ENCODE data around the gene QPCTL.

Gene QPCTL

GRCh38 chr19:45692187-45693105 is at the start of gene QPCTL:
QPCTL (plus strand) TSS chr19:45692666; CDS start chr19:45692704, 38 bp downstream.
- DNase-seq = peak; percentile 95

- peak; percentile 96 for DNase-seq
Measured at GRCh38 chr19:45643024-45643926, 49.2 kb upstream of the QPCTL start.

- no peak for DNase-seq
Measured at GRCh38 chr19:45643927-45644771, 48.3 kb upstream of the QPCTL start.

GRCh38 chr19:45645068-45645630 is 47.3 kb upstream of the QPCTL start:
- no peak for DNase-seq

GRCh38 chr19:45645631-45646344 is 46.7 kb upstream of the QPCTL start:
- DNase-seq = peak; percentile 80

GRCh38 chr19:45646345-45646698 is 46.1 kb upstream of the QPCTL start:
- no peak for DNase-seq

GRCh38 chr19:45650722-45651121 is 41.7 kb upstream of the QPCTL start:
- no peak for DNase-seq

- no peak for DNase-seq
Measured at GRCh38 chr19:45653634-45654033, 38.8 kb upstream of the QPCTL start.

GRCh38 chr19:45655073-45655472 is 37.4 kb upstream of the QPCTL start:
- DNase-seq = no peak

GRCh38 chr19:45657520-45658167 is 34.8 kb upstream of the QPCTL start:
- no peak for DNase-seq

GRCh38 chr19:45659096-45659729 is 33.3 kb upstream of the QPCTL start:
- no peak for DNase-seq

- DNase-seq = no peak
Measured at GRCh38 chr19:45660636-45661035, 31.8 kb upstream of the QPCTL start.

GRCh38 chr19:45663800-45664199 is 28.7 kb upstream of the QPCTL start:
- no peak for DNase-seq

GRCh38 chr19:45664575-45664974 is 27.9 kb upstream of the QPCTL start:
- no peak for DNase-seq

- peak; percentile 64 for DNase-seq
Measured at GRCh38 chr19:45667620-45668341, 24.7 kb upstream of the QPCTL start, which contains the start of gene GIPR. GIPR (plus strand) TSS chr19:45668221; CDS start chr19:45669521, 1,300 bp downstream.

GRCh38 chr19:45668342-45668871 is 24.1 kb upstream of the QPCTL start:
- DNase-seq = peak; percentile 44

- peak; percentile 57 for DNase-seq
Measured at GRCh38 chr19:45670670-45671453, 21.6 kb upstream of the QPCTL start.

- DNase-seq = no peak
Measured at GRCh38 chr19:45674946-45675345, 17.5 kb upstream of the QPCTL start.

GRCh38 chr19:45676851-45677263 is 15.6 kb upstream of the QPCTL start:
- peak; percentile 62 for DNase-seq

All from stimulated activated CD4-positive, alpha-beta T cell treated with anti-CD3 and anti-CD28 coated beads, Interleukin-4, amount 100 ng/mL, for 1 hour (primary cell).